IMR-90 (cell line): ENCODE data around the gene HLX. TPM values are rescaled to one million over a fixed set of nuclear protein-coding genes. Genes with fewer than 3 reads are reported as not detected.

Source experiments
- ATAC-seq: fragments of 200-7000 bp; cut with Tn5 transposase; 2 replicates; pipeline ENCODE4 v1.9.1; 2020; ENCODE audit warnings: low read depth, mild to moderate bottlenecking, moderate library complexity
- BruUV-seq: library from RNA; stranded (reverse); fragments of 400-500 nt; replicated peaks from 2 replicates; lab custom pipeline; 2021; lab: Mats Ljungman, UMichigan
- CTCF ChIA-PET: fragments of 300-600 bp; formaldehyde crosslinking; extraction: SDS; loops from one replicate; lab custom pipeline; 2021; ENCODE audit warnings: antibody characterized with exemption; lab: Yijun Ruan, JAX
- POLR2A ChIA-PET: fragments of 300-600 bp; sonication (Branson Sonifier 250); formaldehyde crosslinking; loops from one replicate; lab custom pipeline; 2022; ENCODE audit warnings: antibody characterized with exemption; ENCODE audit not compliant: unreplicated experiment; lab: Charles Lee
- DNase-seq: peaks from one replicate; pipeline ENCODE4 v3.0.0; 2013
- H2AFZ ChIP-seq: replicated peaks from 2 replicates; pipeline ENCODE3; 2013; ENCODE audit warnings: low read length, mild to moderate bottlenecking; ENCODE audit not compliant: poor library complexity
- H2AK5ac ChIP-seq: 2 replicates; pipeline ENCODE4 v1.6.1; 2013; ENCODE audit warnings: low read depth, low read length, inconsistent platforms
- H2AK9ac ChIP-seq: replicated peaks from 2 replicates; pipeline ENCODE3; 2013; ENCODE audit warnings: mild to moderate bottlenecking, low read depth, low read length, moderate library complexity; ENCODE audit not compliant: poor library complexity
- H2BK120ac ChIP-seq: 2 replicates; pipeline ENCODE4 v1.6.1; 2013; ENCODE audit warnings: low read depth, low read length, inconsistent platforms
- H2BK15ac ChIP-seq: 3 replicates; pipeline ENCODE4 v1.6.1; 2013; ENCODE audit warnings: low read depth, low read length, inconsistent platforms
- H2BK20ac ChIP-seq: 2 replicates; pipeline ENCODE4 v1.6.1; 2013; ENCODE audit warnings: low read depth, mild to moderate bottlenecking, inconsistent platforms, low read length, moderate library complexity
- H2BK5ac ChIP-seq: 2 replicates; pipeline ENCODE4 v1.6.1; 2013; ENCODE audit warnings: mild to moderate bottlenecking, low read depth, low read length, inconsistent platforms; ENCODE audit not compliant: poor library complexity, severe bottlenecking
- H3K14ac ChIP-seq: replicated peaks from 2 replicates; pipeline ENCODE4 v1.6.1; 2013; ENCODE audit warnings: low read depth, low read length, inconsistent platforms
- H3K18ac ChIP-seq: 2 replicates; pipeline ENCODE4 v1.6.1; 2013; ENCODE audit warnings: low read depth, low read length, control low read depth
- H3K23ac ChIP-seq: 2 replicates; pipeline ENCODE4 v1.6.1; 2013; ENCODE audit warnings: low read depth, low read length, inconsistent platforms
- H3K27ac ChIP-seq: 2 replicates; pipeline ENCODE4 v1.5.1; 2013; ENCODE audit warnings: mild to moderate bottlenecking, control low read depth, low read length; ENCODE audit not compliant: insufficient read depth
- H3K27me3 ChIP-seq: 2 replicates; pipeline ENCODE4 v1.6.1; 2013; ENCODE audit warnings: low read length; ENCODE audit not compliant: control insufficient read depth, insufficient read depth
- H3K36me3 ChIP-seq: 2 replicates; pipeline ENCODE4 v1.6.1; 2013; ENCODE audit warnings: low read length, mixed read lengths; ENCODE audit not compliant: control insufficient read depth, insufficient read depth
- H3K4ac ChIP-seq: 2 replicates; pipeline ENCODE4 v1.6.1; 2013; ENCODE audit warnings: low read depth, low read length, inconsistent platforms
- H3K4me1 ChIP-seq: 2 replicates; pipeline ENCODE4 v1.6.1; 2013; ENCODE audit warnings: low read length, mixed read lengths; ENCODE audit not compliant: control insufficient read depth, insufficient read depth
- H3K4me2 ChIP-seq: 2 replicates; pipeline ENCODE4 v1.6.1; 2013; ENCODE audit warnings: low read depth, mild to moderate bottlenecking, control low read depth, low read length, moderate library complexity
- H3K4me3 ChIP-seq: 2 replicates; pipeline ENCODE4 v1.5.1; 2013; ENCODE audit warnings: low read depth, mild to moderate bottlenecking, control low read depth, low read length, moderate library complexity; ENCODE audit not compliant: insufficient read depth
- H3K56ac ChIP-seq: 2 replicates; pipeline ENCODE4 v1.6.1; 2013; ENCODE audit warnings: low read length, inconsistent platforms; ENCODE audit not compliant: insufficient read depth; ENCODE audit errors: extremely low read depth
- H3K79me1 ChIP-seq, 2 experiments: 2 replicates each; pipeline ENCODE4 v1.6.1; 2013; ENCODE audit warnings: low read length in 2 of 2, inconsistent platforms in 1 of 2, low read depth in 1 of 2
- H3K9ac ChIP-seq: 2 replicates; pipeline ENCODE4 v1.6.1; 2013; ENCODE audit warnings: low read depth, low read length, control low read depth
- H3K9me1 ChIP-seq: 2 replicates; pipeline ENCODE4 v1.6.1; 2013; ENCODE audit warnings: low read length, inconsistent platforms; ENCODE audit not compliant: insufficient read depth
- H3K9me3 ChIP-seq: 2 replicates; pipeline ENCODE4 v1.6.1; 2013; ENCODE audit warnings: low read length; ENCODE audit not compliant: control insufficient read depth, insufficient read depth
- H4K20me1 ChIP-seq: 2 replicates; pipeline ENCODE4 v1.6.1; 2013; ENCODE audit warnings: low read length, inconsistent platforms; ENCODE audit not compliant: insufficient read depth
- H4K5ac ChIP-seq: 2 replicates; pipeline ENCODE4 v1.6.1; 2013; ENCODE audit warnings: mild to moderate bottlenecking, low read depth, low read length, control low read depth
- H4K8ac ChIP-seq, 2 experiments: 2 replicates each; pipeline ENCODE4 v1.6.1; 2013; ENCODE audit warnings: low read depth in 2 of 2, low read length in 2 of 2, control low read depth in 1 of 2, inconsistent platforms in 1 of 2
- H4K91ac ChIP-seq: 2 replicates; pipeline ENCODE4 v1.6.1; 2013; ENCODE audit warnings: low read depth, low read length, inconsistent platforms; ENCODE audit not compliant: insufficient read depth
- MAFK ChIP-seq: IDR thresholded peaks from 2 replicates; pipeline ENCODE4 v1.6.1; 2012; ENCODE audit warnings: low read depth, low read length, improper control_type of control experiment
- RAD21 ChIP-seq: IDR thresholded peaks from 2 replicates; pipeline ENCODE4 v1.6.1; 2012; ENCODE audit warnings: low read length, improper control_type of control experiment
- dilution Hi-C: fragments of 300-500 bp; cut with HindIII; formaldehyde crosslinking; loops from one replicate; pipeline ENCODE4 v1.14.3; 2018; ENCODE audit warnings: low sequenced_read_pairs; ENCODE audit not compliant: unreplicated experiment
- in situ Hi-C: fragments of 300-500 bp; cut with MboI; formaldehyde crosslinking; loops from 3 replicates; pipeline ENCODE4 v1.14.3; 2019; ENCODE audit warnings: low sequenced_read_pairs, inconsistent platforms, mixed read lengths
- intact Hi-C: fragments of 100-400 bp; cut with micrococcal nuclease; formaldehyde crosslinking; loops from 2 replicates; pipeline ENCODE4 v1.10.0; 2022
- polyA plus RNA-seq, 3 experiments: library from polyadenylated mRNA; depleted of rRNA; stranded (reverse); fragments of >200 nt; gene quantifications; 2 replicates each; pipeline ENCODE4 v1.2.3, GENCODE V29; 2012; ENCODE audit warnings: low replicate concordance in 1 of 3
- total RNA-seq: library from RNA; depleted of rRNA; stranded (reverse); fragments of >200 nt; gene quantifications from 2 replicates; pipeline ENCODE4 v1.2.3, GENCODE V29; 2012

The HLX gene
- total and polyA plus RNA-seq, 2 of the 4 experiments (the other 2 are of a cell fraction), result 4.3 to 6.1 TPM

- Histone ChIP-seq H2AFZ (no peak overlapping the region), H2AK9ac (no peak overlapping the region), H3K4me3 (no peak overlapping the region), H2BK120ac (no peak overlapping the region), H4K91ac (no peak overlapping the region), H3K9me1 (no peaks in the 10 kb centered on the region; the same call in 1 of the 2 replicates), H4K5ac (no peak overlapping the region), H2AK5ac (no peak overlapping the region), H3K18ac (no peak overlapping the region), H3K14ac (no peak overlapping the region), H4K8ac (no peak overlapping the region), H3K4me1 (no peaks in the 10 kb centered on the region), H3K4me2 (no peak overlapping the region), H3K4ac (no peak overlapping the region), H2BK5ac (no peak overlapping the region), H3K79me1 (no peaks in the 10 kb centered on the region), H2BK20ac (no peak overlapping the region), H3K27me3 (no peaks in the 10 kb centered on the region), H4K20me1 (no peaks in the 10 kb centered on the region), H3K23ac (no peak overlapping the region), H3K56ac (no peak overlapping the region), H3K9me3 (no peaks in the 10 kb centered on the region), H2BK15ac (no peak overlapping the region), H3K36me3 (no peaks in the 10 kb centered on the region), H3K9ac (no peak overlapping the region), H3K27ac (no peak overlapping the region)
- TF ChIP-seq MAFK (peak; percentile 61), RAD21 (no peak)
- no peak for ATAC-seq
- in situ Hi-C loops, result loop anchor here (5.0 to 10.0 kb wide), 2 partner anchors 333 to 1585 kb away; no protein-coding TSS in a partner anchor
- dilution Hi-C loops, result no loop called here
- intact Hi-C loops, result loop anchor here (5.0 to 10.0 kb wide), 2 partner anchors 1295 to 1583 kb away; no protein-coding TSS in a partner anchor
- ChIA-PET CTCF (interaction anchor here (1.1 kb wide), 1 partner anchor 47 kb away, joined by 3 read pairs; no protein-coding TSS in a partner anchor), POLR2A (no interaction called here)
- no peak for DNase-seq
- BruUV-seq, result no TSS peak
Measured at GRCh38 chr1:220872296-220872695, 6.9 kb upstream of the HLX start.
